Stimulated activated CD8-positive, alpha-beta memory T cell treated with anti-CD3 and anti-CD28 coated beads, Interleukin-2, amount 100 ng/mL, for 1 hour (primary cell): ENCODE results near the gene PCGF3.
"Not testable (repeated sequence)": the region's sequence is repeated elsewhere in the genome, so short reads cannot be mapped to it uniquely, and the experiment has no call there.

Experiments used
- DNase-seq, 2 donors: peaks; one replicate each; pipeline ENCODE4 v3.0.0-alpha.2; 2020; ENCODE audit warnings: low read depth in 2 of 2

Gene PCGF3

GRCh38 chr4:723751-724530 lies 18.3 kb downstream of the PCGF3 start:
- DNase-seq = no peak

GRCh38 chr4:725391-726234 lies 20.0 kb downstream of the PCGF3 start:
- DNase-seq = no peak

GRCh38 chr4:726235-726787 lies 20.7 kb downstream of the PCGF3 start:
- no peak for DNase-seq

GRCh38 chr4:726838-727237 lies 21.2 kb downstream of the PCGF3 start:
- DNase-seq = no peak

GRCh38 chr4:727576-727975 lies 21.9 kb downstream of the PCGF3 start:
- DNase-seq = no peak

- DNase-seq = no peak
These were observed 24.0 kb downstream of the PCGF3 start for GRCh38 chr4:729336-730315.

GRCh38 chr4:730511-730910 lies 24.9 kb downstream of the PCGF3 start:
- DNase-seq = no peak

- not testable (repeated sequence) for DNase-seq
These were observed 25.6 kb downstream of the PCGF3 start for GRCh38 chr4:730946-731904.

GRCh38 chr4:731954-732353 lies 26.3 kb downstream of the PCGF3 start:
- DNase-seq = not testable (repeated sequence)

GRCh38 chr4:732486-732885 lies 26.9 kb downstream of the PCGF3 start:
- no peak for DNase-seq

GRCh38 chr4:732911-733630 lies 27.4 kb downstream of the PCGF3 start:
- DNase-seq = no peak

GRCh38 chr4:733631-733980 lies 28.0 kb downstream of the PCGF3 start:
- no peak for DNase-seq

- DNase-seq = no peak
These were observed 28.4 kb downstream of the PCGF3 start for GRCh38 chr4:734075-734474.

- no peak for DNase-seq
These were observed 29.3 kb downstream of the PCGF3 start for GRCh38 chr4:734951-735350.

GRCh38 chr4:735583-735982 lies 30.0 kb downstream of the PCGF3 start:
- DNase-seq = no peak

- not testable (repeated sequence) for DNase-seq
These were observed 30.9 kb downstream of the PCGF3 start for GRCh38 chr4:736561-736960.

- no peak for DNase-seq
These were observed 33.2 kb downstream of the PCGF3 start for GRCh38 chr4:738781-739280.

GRCh38 chr4:739569-739968 lies 33.9 kb downstream of the PCGF3 start:
- DNase-seq = no peak

- no peak for DNase-seq
These were observed 34.4 kb downstream of the PCGF3 start for GRCh38 chr4:740011-740410.
